Cardiac fibroblast (primary cell): Measurements from ENCODE around the gene TRPC4.

Experiments
- DNase-seq, 2 donors: peaks; one replicate each; pipeline versions ENCODE4 v3.0.0 to v3.0.0-alpha.2; 2010; ENCODE audit warnings: low read depth in 2 of 2
- H3K4me3 ChIP-seq, 2 donors: replicated peaks in 1 of 2; 1 replicate in 1 of 2; 2 replicates in 1 of 2; pipeline ENCODE4 v1.5.1; 2011; ENCODE audit warnings: low read depth in 2 of 2, low read length in 2 of 2, mild to moderate bottlenecking in 2 of 2, moderate library complexity in 1 of 2
- CTCF ChIP-seq: IDR thresholded peaks from one replicate; pipeline ENCODE4 v1.5.1; 2011; ENCODE audit warnings: low read depth, mild to moderate bottlenecking, low read length, inconsistent platforms

TRPC4 gene

GRCh38 chr13:37651891-37652290 lies 217.7 kb downstream of the TRPC4 start:
- TF ChIP-seq CTCF: no peak
- H3K4me3 ChIP-seq: no peak overlapping the region
- DNase-seq: no peak

- TF ChIP-seq CTCF: no peak
- peak; percentile 78 to 84 for DNase-seq
- no peak overlapping the region for H3K4me3 ChIP-seq
Observed at GRCh38 chr13:37648609-37649008, 221.0 kb downstream of the TRPC4 start.

- DNase-seq: peak in 1 of 2 donors; percentile 35
- TF ChIP-seq CTCF: no peak
- H3K4me3 ChIP-seq: no peak overlapping the region
Observed at GRCh38 chr13:37647031-37647650, 222.4 kb downstream of the TRPC4 start.

GRCh38 chr13:37646531-37646930 lies 223.0 kb downstream of the TRPC4 start:
- no peak overlapping the region for H3K4me3 ChIP-seq
- DNase-seq: peak in 1 of 2 donors; percentile 52
- TF ChIP-seq CTCF: no peak

GRCh38 chr13:37645181-37645740 lies 224.3 kb downstream of the TRPC4 start:
- no peak for TF ChIP-seq CTCF
- H3K4me3 ChIP-seq: no peak overlapping the region
- no peak for DNase-seq

GRCh38 chr13:37641391-37641790 lies 228.2 kb downstream of the TRPC4 start:
- TF ChIP-seq CTCF: no peak
- H3K4me3 ChIP-seq: no peak overlapping the region
- DNase-seq: no peak

GRCh38 chr13:37640499-37640898 lies 229.1 kb downstream of the TRPC4 start:
- peak; percentile 62 for TF ChIP-seq CTCF
- DNase-seq: peak; percentile 89 to 90
- no peak overlapping the region for H3K4me3 ChIP-seq
